ENCODE data around the gene KRTAP10-1.

GRCh38 chr21:44574457-44575306 is 34.7 kb upstream of the KRTAP10-1 start:
- TF ChIP-seq GATA3 (IDR thresholded peaks at IDR 0.05; ENCODE audit: low read depth, low read length) (no peak), GATA2 (IDR thresholded peaks at IDR 0.05; ENCODE audit: low read depth, low read length) (no peak)
